ENCODE measurements around the gene NHLRC4.

The NHLRC4 gene

GRCh38 chr16:549544-550263, 17.1 kb upstream of the NHLRC4 start:
- no peak for DNase-seq (ENCODE audit: low read depth, low spot score)
- no peak overlapping the region for H3K4me3 ChIP-seq (ENCODE audit: low read length)

GRCh38 chr16:551210-551609, 15.6 kb upstream of the NHLRC4 start:
- no peak for DNase-seq (ENCODE audit: low read depth, low spot score)

GRCh38 chr16:552171-552570, 14.6 kb upstream of the NHLRC4 start:
- no peak for DNase-seq (ENCODE audit: low read depth, low spot score)
- H3K4me3 ChIP-seq (ENCODE audit: low read length): no peak overlapping the region

More at GRCh38 chr16:551210-551609, 15.6 kb upstream of the NHLRC4 start:
- H3K4me3 ChIP-seq (ENCODE audit: low read length): no peak overlapping the region

- DNase-seq (ENCODE audit: low read depth, low spot score): no peak
These were observed 13.1 kb upstream of the NHLRC4 start for GRCh38 chr16:553601-554296.

GRCh38 chr16:554297-554621, 12.5 kb upstream of the NHLRC4 start:
- DNase-seq (ENCODE audit: low read depth, low spot score): no peak
- no peak overlapping the region for H3K4me3 ChIP-seq (ENCODE audit: low read length)

More at GRCh38 chr16:553601-554296, 13.1 kb upstream of the NHLRC4 start:
- no peak overlapping the region for H3K4me3 ChIP-seq (ENCODE audit: low read length)

GRCh38 chr16:554640-555365, 12.0 kb upstream of the NHLRC4 start:
- no peak for DNase-seq (ENCODE audit: low read depth, low spot score)

GRCh38 chr16:555528-556473, 11.0 kb upstream of the NHLRC4 start:
- H3K4me3 ChIP-seq (ENCODE audit: low read length): no peak overlapping the region
- DNase-seq (ENCODE audit: low read depth, low spot score): no peak

More at GRCh38 chr16:554640-555365, 12.0 kb upstream of the NHLRC4 start:
- H3K4me3 ChIP-seq (ENCODE audit: low read length): no peak overlapping the region

GRCh38 chr16:556474-557173, 10.2 kb upstream of the NHLRC4 start:
- no peak for DNase-seq (ENCODE audit: low read depth, low spot score)
- no peak overlapping the region for H3K4me3 ChIP-seq (ENCODE audit: low read length)

- H3K4me3 ChIP-seq (ENCODE audit: low read length): no peak overlapping the region
- DNase-seq (ENCODE audit: low read depth, low spot score): no peak
These were observed 9.1 kb upstream of the NHLRC4 start for GRCh38 chr16:557463-558297.

- H3K4me3 ChIP-seq (ENCODE audit: low read length): no peak overlapping the region
- no peak for DNase-seq (ENCODE audit: low read depth, low spot score)
These were observed 8.3 kb upstream of the NHLRC4 start for GRCh38 chr16:558298-559020.

- no peak for DNase-seq (ENCODE audit: low read depth, low spot score)
- no peak overlapping the region for H3K4me3 ChIP-seq (ENCODE audit: low read length)
These were observed 7.8 kb upstream of the NHLRC4 start for GRCh38 chr16:559021-559380.

- no peak for DNase-seq (ENCODE audit: low read depth, low spot score)
- H3K4me3 ChIP-seq (ENCODE audit: low read length): no peak overlapping the region
These were observed 7.2 kb upstream of the NHLRC4 start for GRCh38 chr16:559411-560203.

GRCh38 chr16:560204-560700, 6.6 kb upstream of the NHLRC4 start, which contains the start of gene PRR35:
Gene PRR35, plus strand, starts transcription at chr16:560394. Its CDS starts 2,901 bp downstream, at chr16:563295.
- no peak within 1 kb of the TSS for H3K4me3 ChIP-seq (ENCODE audit: low read length)
- DNase-seq (ENCODE audit: low read depth, low spot score): no peak

GRCh38 chr16:560701-561412, 5.9 kb upstream of the NHLRC4 start:
- no peak for DNase-seq (ENCODE audit: low read depth, low spot score)
- no peak overlapping the region for H3K4me3 ChIP-seq (ENCODE audit: low read length)

- no peak overlapping the region for H3K4me3 ChIP-seq (ENCODE audit: low read length)
- no peak for DNase-seq (ENCODE audit: low read depth, low spot score)
These were observed 5.4 kb upstream of the NHLRC4 start for GRCh38 chr16:561413-561794.

All from Jurkat, Clone E6-1 (cell line).